ENCODE data around the gene PLA2G4E. TPM values are rescaled to one million over a fixed set of nuclear protein-coding genes. Genes with fewer than 3 reads are reported as not detected.

PLA2G4E gene
- total and polyA plus RNA-seq, 2 of the 13 experiments (the other 11 are each of a cell fraction or from before 2014, with no cell fraction given) = not detected

- TF ChIP-seq DNMT1 (CRISPR knock-in tag; IDR thresholded peaks at IDR 0.05) = peak; percentile 70; the same call in 1 of the 2 replicates
- no peak for TF ChIP-seq ZNF879 (CRISPR knock-in tag; IDR thresholded peaks at IDR 0.05)
- TF ChIP-seq GATAD2A (CRISPR knock-in tag; IDR thresholded peaks at IDR 0.05) = peak; percentile 59; the same call in 1 of the 2 replicates
- TF ChIP-seq ZNF256 (CRISPR knock-in tag; conservative IDR thresholded peaks at IDR 0.05) = no peak
- TF ChIP-seq U2AF1 (optimal IDR thresholded peaks at IDR 0.05; ENCODE audit: low read depth, low read length) = no peak
- peak; percentile 92 for TF ChIP-seq CEBPB (IDR thresholded peaks at IDR 0.05; ENCODE audit: borderline replicate concordance, low read depth, low read length)
- TF ChIP-seq, protein P1, sequence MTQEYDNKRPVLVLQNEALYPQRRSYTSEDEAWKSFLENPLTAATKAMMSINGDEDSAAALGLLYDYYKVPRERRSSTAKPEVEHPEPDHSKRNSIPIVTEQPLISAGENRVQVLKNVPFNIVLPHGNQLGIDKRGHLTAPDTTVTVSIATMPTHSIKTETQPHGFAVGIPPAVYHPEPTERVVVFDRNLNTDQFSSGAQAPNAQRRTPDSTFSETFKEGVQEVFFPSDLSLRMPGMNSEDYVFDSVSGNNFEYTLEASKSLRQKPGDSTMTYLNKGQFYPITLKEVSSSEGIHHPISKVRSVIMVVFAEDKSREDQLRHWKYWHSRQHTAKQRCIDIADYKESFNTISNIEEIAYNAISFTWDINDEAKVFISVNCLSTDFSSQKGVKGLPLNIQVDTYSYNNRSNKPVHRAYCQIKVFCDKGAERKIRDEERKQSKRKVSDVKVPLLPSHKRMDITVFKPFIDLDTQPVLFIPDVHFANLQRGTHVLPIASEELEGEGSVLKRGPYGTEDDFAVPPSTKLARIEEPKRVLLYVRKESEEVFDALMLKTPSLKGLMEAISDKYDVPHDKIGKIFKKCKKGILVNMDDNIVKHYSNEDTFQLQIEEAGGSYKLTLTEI (CRISPR knock-in tag; conservative IDR thresholded peaks at IDR 0.05) = no peak
- TF ChIP-seq BRD4 (CRISPR knock-in tag; IDR thresholded peaks at IDR 0.05) = no peak
- 0 out of 2 replicates have a peak, but pooled peaks have one; percentile 24 for TF ChIP-seq GMEB1 (CRISPR knock-in tag; IDR thresholded peaks at IDR 0.05; ENCODE audit: borderline replicate concordance)
- no peak for TF ChIP-seq ZNF383 (CRISPR knock-in tag; IDR thresholded peaks at IDR 0.05; ENCODE audit: borderline replicate concordance)
- no peak for TF ChIP-seq ZNF143 (CRISPR knock-in tag; IDR thresholded peaks at IDR 0.05)
- TF ChIP-seq MTF2 (CRISPR knock-in tag; IDR thresholded peaks at IDR 0.05; ENCODE audit: borderline replicate concordance) = 0 out of 2 replicates have a peak, but pooled peaks have one; percentile 74
- TF ChIP-seq ZBTB38 (CRISPR knock-in tag; IDR thresholded peaks at IDR 0.05) = peak; percentile 36; the same call in 1 of the 2 replicates
- TF ChIP-seq GTF2F1 (IDR thresholded peaks at IDR 0.05; ENCODE audit: low read length) = no peak
- TF ChIP-seq, protein P2, sequence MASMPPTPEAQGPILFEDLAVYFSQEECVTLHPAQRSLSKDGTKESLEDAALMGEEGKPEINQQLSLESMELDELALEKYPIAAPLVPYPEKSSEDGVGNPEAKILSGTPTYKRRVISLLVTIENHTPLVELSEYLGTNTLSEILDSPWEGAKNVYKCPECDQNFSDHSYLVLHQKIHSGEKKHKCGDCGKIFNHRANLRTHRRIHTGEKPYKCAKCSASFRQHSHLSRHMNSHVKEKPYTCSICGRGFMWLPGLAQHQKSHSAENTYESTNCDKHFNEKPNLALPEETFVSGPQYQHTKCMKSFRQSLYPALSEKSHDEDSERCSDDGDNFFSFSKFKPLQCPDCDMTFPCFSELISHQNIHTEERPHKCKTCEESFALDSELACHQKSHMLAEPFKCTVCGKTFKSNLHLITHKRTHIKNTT (CRISPR knock-in tag; IDR thresholded peaks at IDR 0.05) = no peak
- no peak for TF ChIP-seq ZSCAN9 (CRISPR knock-in tag; IDR thresholded peaks at IDR 0.05; ENCODE audit: borderline replicate concordance)
- no peak for TF ChIP-seq ATF7 (IDR thresholded peaks at IDR 0.05)
- no peak for TF ChIP-seq ATF7 (CRISPR knock-in tag; IDR thresholded peaks at IDR 0.05)
- TF ChIP-seq TRIM24 (CRISPR knock-in tag; IDR thresholded peaks at IDR 0.05) = no peak
- no peak for TF ChIP-seq ZNF839 (CRISPR knock-in tag; IDR thresholded peaks at IDR 0.05; ENCODE audit: borderline replicate concordance)
- no peak for TF ChIP-seq FOXK1 (CRISPR knock-in tag; IDR thresholded peaks at IDR 0.05; ENCODE audit: borderline replicate concordance, low read depth)
- TF ChIP-seq ZBTB33 (CRISPR knock-in tag; IDR thresholded peaks at IDR 0.05) = 0 out of 2 replicates have a peak, but pooled peaks have one; percentile 36
- TF ChIP-seq HMG20B (CRISPR knock-in tag; conservative IDR thresholded peaks at IDR 0.05) = no peak
- no peak for TF ChIP-seq KLF9 (CRISPR knock-in tag; IDR thresholded peaks at IDR 0.05; ENCODE audit: low read depth)
- 0 out of 2 replicates have a peak, but pooled peaks have one; percentile 9 for TF ChIP-seq HMG20A (CRISPR knock-in tag; IDR thresholded peaks at IDR 0.05; ENCODE audit: borderline replicate concordance)
Observed at GRCh38 chr15:42056934-42057798, 36.3 kb upstream of the PLA2G4E start (continued).

All from HepG2 (cell line).